ENCODE data around the gene ADTRP.

The ADTRP gene

GRCh38 chr6:11798538-11798937, 19.9 kb upstream of the ADTRP start:
- Histone ChIP-seq H3K4me1 (ENCODE audit: control insufficient read depth, insufficient read depth, low read length) (no peaks in the 10 kb centered on the region), H3K4me3 (ENCODE audit: low read depth, low read length) (no peak overlapping the region), H3K36me3 (ENCODE audit: control insufficient read depth in 2 of 2, insufficient read depth in 1 of 2, low read length in 2 of 2) (no peaks in the 10 kb centered on the region), H3K27ac (ENCODE audit: extremely low read depth, low read depth, low read length) (no peak overlapping the region), H3K9me3 (ENCODE audit: control insufficient read depth, insufficient read depth, low read depth, low read length) (no peaks in the 10 kb centered on the region)
- ChIA-PET POLR2A (no interaction called here), CTCF (no interaction called here)
- TF ChIP-seq SP2 (tag by site-specific recombination; IDR thresholded peaks at IDR 0.05) (no peak), ZNF223 (tag by site-specific recombination; IDR thresholded peaks at IDR 0.05) (no peak), ZNF302 (tag by site-specific recombination; IDR thresholded peaks at IDR 0.05; ENCODE audit: low read depth) (no peak), ZFP3 (tag by site-specific recombination; IDR thresholded peaks at IDR 0.05; ENCODE audit: low read depth) (no peak), ZNF423 (tag by site-specific recombination; IDR thresholded peaks at IDR 0.05) (no peak), KLF7 (tag by site-specific recombination; IDR thresholded peaks at IDR 0.05; ENCODE audit: borderline replicate concordance) (no peak), ZNF214 (tag by site-specific recombination; IDR thresholded peaks at IDR 0.05; ENCODE audit: borderline replicate concordance) (no peak), ZFP69B (tag by site-specific recombination; IDR thresholded peaks at IDR 0.05) (no peak), ZNF391 (tag by site-specific recombination; IDR thresholded peaks at IDR 0.05; ENCODE audit: borderline replicate concordance, low read depth) (no peak), ZNF133 (tag by site-specific recombination; IDR thresholded peaks at IDR 0.05) (no peak), ZEB2 (tag by site-specific recombination; IDR thresholded peaks at IDR 0.05) (no peak), ZFP41 (tag by site-specific recombination; IDR thresholded peaks at IDR 0.05; ENCODE audit: borderline replicate concordance) (no peak), GLIS1 (tag by site-specific recombination; IDR thresholded peaks at IDR 0.05) (no peak), ZNF449 (tag by site-specific recombination; IDR thresholded peaks at IDR 0.05) (no peak), ZNF792 (tag by site-specific recombination; IDR thresholded peaks at IDR 0.05) (no peak), YY1 (tag by site-specific recombination; IDR thresholded peaks at IDR 0.05) (no peak), KLF8 (tag by site-specific recombination; IDR thresholded peaks at IDR 0.05) (no peak)

GRCh38 chr6:11798096-11798495, 19.5 kb upstream of the ADTRP start:
- Histone ChIP-seq H3K9me3 (ENCODE audit: control insufficient read depth, insufficient read depth, low read depth, low read length) (no peaks in the 10 kb centered on the region), H3K4me1 (ENCODE audit: control insufficient read depth, insufficient read depth, low read length) (no peaks in the 10 kb centered on the region), H3K4me3 (ENCODE audit: low read depth, low read length) (no peak overlapping the region), H3K27ac (ENCODE audit: extremely low read depth, low read depth, low read length) (no peak overlapping the region), H3K36me3 (ENCODE audit: control insufficient read depth in 2 of 2, insufficient read depth in 1 of 2, low read length in 2 of 2) (no peaks in the 10 kb centered on the region)
- ChIA-PET POLR2A (no interaction called here), CTCF (no interaction called here)
- TF ChIP-seq ZNF629 (tag by site-specific recombination; IDR thresholded peaks at IDR 0.05) (no peak), ZFP41 (tag by site-specific recombination; IDR thresholded peaks at IDR 0.05; ENCODE audit: borderline replicate concordance) (no peak), ZNF169 (tag by site-specific recombination; IDR thresholded peaks at IDR 0.05) (no peak), ZNF211 (tag by site-specific recombination; IDR thresholded peaks at IDR 0.05; ENCODE audit: low read depth) (no peak), BCL11A (tag by site-specific recombination; IDR thresholded peaks at IDR 0.05; ENCODE audit: low read depth) (no peak), ZNF513 (tag by site-specific recombination; IDR thresholded peaks at IDR 0.05) (no peak), ZNF623 (tag by site-specific recombination; IDR thresholded peaks at IDR 0.05) (no peak), KLF16 (tag by site-specific recombination; IDR thresholded peaks at IDR 0.05) (no peak), ZNF621 (tag by site-specific recombination; IDR thresholded peaks at IDR 0.05) (no peak)

All from HEK293 (cell line).